Skeletal muscle cell (primary cell): ENCODE measurements around the gene SCCPDH.

Source experiments
- DNase-seq: peaks from one replicate; pipeline ENCODE4 v3.0.0-alpha.2; 2010; ENCODE audit warnings: low read depth
- H3K4me3 ChIP-seq: 2 replicates; pipeline ENCODE4 v1.5.1; 2011; ENCODE audit warnings: low read depth, mild to moderate bottlenecking, control low read depth, low read length, moderate library complexity

The SCCPDH gene

GRCh38 chr1:246779561-246780175 is 55.5 kb downstream of the SCCPDH start:
- no peak overlapping the region for H3K4me3 ChIP-seq
- DNase-seq, result no peak

GRCh38 chr1:246780264-246780663 is 56.1 kb downstream of the SCCPDH start:
- H3K4me3 ChIP-seq, result no peak overlapping the region
- no peak for DNase-seq

GRCh38 chr1:246781212-246781611 is 57.0 kb downstream of the SCCPDH start:
- no peak for DNase-seq
- H3K4me3 ChIP-seq, result no peak overlapping the region

- H3K4me3 ChIP-seq, result no peak overlapping the region
- peak; percentile 91 for DNase-seq
These were observed 58.1 kb downstream of the SCCPDH start for GRCh38 chr1:246782120-246782900.

DNA sequence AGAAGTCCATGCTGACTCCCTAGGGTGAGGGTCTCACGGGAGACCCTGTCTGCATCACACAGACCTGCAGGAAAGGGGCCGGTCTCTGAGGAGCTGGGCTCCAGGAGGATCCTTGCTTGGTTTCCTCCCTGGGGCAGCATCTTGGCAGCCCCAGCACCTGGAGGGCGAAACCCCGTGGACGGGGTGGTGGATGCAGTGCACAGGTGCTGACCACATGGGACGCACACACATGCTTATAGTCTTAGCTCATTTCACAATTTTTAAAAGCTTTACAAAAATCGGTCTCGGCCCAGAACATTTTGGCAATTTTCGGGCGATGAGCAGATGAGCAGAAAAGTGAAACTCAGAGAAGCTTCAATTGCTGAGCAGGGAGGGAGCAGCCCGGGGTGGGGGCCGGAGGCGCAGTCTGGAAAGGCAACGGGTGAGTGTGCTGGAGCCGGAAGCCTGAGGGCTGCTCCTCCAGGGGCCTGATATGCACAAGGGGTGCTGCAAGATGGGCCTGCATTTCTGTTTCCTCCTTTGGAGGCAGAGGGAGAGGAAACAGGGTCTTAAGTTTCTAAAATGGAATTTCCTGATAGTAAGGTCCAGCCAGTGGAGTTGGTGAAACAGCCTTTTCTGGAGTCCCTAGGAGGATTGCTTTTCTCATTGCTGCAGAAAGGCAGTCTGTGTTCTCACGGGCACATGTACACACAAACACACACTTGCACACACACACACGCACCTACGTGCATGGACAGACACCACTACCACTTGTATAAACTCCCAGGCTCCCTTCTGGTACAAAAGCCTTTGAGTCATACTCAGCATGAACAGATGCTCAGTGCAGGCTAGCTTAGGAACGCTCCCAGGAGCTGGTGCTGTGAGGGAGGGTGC is 60.6 kb downstream of the SCCPDH start:
- DNase-seq, result peak; percentile 54
- H3K4me3 ChIP-seq, result peak overlapping the region; percentile 21

DNA sequence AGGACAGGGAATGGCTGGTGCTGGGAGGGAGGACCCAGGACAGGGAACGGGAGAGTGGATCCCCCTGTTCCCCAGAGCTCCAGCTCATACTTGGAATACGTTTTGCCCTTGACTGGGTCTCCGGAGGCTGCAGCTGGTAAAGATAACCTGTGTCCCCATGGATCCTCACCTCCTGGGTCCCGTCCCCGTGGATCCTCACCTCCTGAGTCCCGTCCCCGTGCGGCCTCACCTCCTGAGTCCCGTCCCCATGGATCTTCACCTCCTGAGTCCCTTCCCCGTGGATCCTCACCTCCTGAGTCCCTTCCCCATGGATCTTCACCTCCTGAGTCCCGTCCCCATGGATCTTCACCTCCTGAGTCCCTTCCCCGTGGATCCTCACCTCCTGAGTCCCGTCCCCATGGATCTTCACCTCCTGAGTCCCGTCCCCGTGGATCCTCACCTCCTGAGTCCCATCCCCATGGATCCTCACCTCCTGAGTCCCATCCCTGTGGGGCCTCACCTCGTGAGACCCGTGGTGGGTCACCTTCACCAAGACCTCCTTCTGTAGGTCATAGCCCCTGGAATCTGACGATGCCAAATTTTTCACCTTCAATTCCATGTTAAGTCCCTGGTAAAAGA is 61.4 kb downstream of the SCCPDH start:
- DNase-seq, result no peak
- H3K4me3 ChIP-seq, result no peak overlapping the region

DNA sequence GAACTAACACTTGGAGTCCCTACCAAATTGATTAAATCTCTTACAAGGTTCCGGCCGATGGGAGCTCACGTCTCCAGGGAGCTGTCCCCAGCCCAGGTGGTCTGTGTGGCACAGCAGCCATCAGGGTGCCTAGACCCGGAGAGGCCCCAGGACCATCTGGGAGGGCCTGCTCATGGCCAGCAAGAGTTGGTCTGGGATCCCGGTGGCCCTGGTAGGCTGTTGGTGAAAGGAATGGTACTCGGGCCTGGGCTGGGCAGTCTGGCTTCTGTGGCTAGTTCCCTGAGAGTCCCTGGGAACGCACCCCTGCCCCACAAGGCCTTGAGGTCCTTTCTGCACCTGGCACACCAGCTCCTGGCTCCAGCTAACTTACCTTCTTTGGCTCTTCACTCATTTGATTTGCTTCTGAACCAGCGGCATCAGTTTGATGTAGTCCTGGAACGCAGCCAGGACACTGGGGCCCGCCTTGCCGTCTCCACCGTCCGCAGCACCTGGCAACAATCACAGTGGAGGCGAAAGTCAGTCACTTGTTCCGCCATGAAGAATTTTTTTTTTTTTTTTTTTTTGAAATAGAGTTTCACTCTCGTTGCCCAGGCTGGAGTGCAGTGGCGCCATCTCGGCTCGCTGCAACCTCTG is 62.5 kb downstream of the SCCPDH start:
- no peak for DNase-seq
- no peak overlapping the region for H3K4me3 ChIP-seq

- DNase-seq, result no peak
- H3K4me3 ChIP-seq, result no peak overlapping the region
These were observed 63.7 kb downstream of the SCCPDH start for GRCh38 chr1:246787781-246788513.

GRCh38 chr1:246788895-246789338 is 64.7 kb downstream of the SCCPDH start:
- peak overlapping the region; percentile 30 for H3K4me3 ChIP-seq
- DNase-seq, result no peak

DNA sequence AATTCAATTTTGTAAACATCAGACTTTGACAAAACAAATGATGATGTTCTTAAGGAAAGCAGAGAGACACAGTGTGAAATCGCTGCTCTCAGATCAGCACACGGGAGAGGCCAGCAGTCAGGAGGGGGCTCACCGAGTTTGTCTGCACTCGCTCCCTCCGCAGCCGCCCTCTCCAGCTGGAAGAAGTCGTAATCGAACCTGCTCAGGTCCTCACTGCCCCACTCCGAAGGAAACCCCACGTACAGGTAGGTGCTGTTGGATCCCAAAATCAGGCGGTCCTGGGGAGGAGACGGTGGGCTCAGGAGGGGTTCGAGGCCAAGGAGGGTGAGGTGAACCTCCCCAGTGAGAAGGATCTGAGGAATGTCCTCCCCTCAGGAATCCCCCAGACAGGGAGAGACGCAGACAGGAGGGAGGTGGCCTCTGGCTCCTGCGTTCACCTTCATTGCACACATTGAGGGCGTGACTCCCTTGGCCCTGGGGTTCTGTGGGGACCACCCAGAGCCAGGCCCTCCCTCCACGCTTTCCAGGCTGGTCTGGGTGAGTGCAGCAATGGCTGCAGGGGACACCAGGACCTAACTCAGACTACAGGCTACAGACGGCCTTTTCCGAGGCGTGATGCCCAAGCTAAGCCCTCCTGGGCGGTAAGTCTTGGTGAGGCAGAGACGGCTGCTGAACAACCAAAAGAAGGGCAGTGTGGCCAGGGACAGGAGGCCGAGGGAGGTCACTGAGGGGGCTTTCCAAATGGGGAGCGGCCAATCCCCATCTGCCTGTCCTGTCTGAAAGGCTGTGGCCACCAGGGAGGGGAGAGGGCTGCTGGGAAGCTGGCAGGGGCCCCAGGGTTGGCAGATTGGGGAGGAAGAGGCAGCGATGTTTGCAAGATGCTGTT is 65.5 kb downstream of the SCCPDH start:
- no peak for DNase-seq
- no peak overlapping the region for H3K4me3 ChIP-seq

- no peak overlapping the region for H3K4me3 ChIP-seq
- DNase-seq, result no peak
These were observed 66.2 kb downstream of the SCCPDH start for GRCh38 chr1:246790364-246790763.

- DNase-seq, result no peak
These were observed 66.6 kb downstream of the SCCPDH start for GRCh38 chr1:246790833-246791232.

GRCh38 chr1:246791303-246791918 is 67.2 kb downstream of the SCCPDH start:
- no peak for DNase-seq
- no peak overlapping the region for H3K4me3 ChIP-seq

More at GRCh38 chr1:246790833-246791232, 66.6 kb downstream of the SCCPDH start:
- H3K4me3 ChIP-seq, result no peak overlapping the region

- no peak for DNase-seq
These were observed 68.4 kb downstream of the SCCPDH start for GRCh38 chr1:246792603-246793002.

GRCh38 chr1:246793356-246793896 is 69.2 kb downstream of the SCCPDH start:
- H3K4me3 ChIP-seq, result no peak overlapping the region
- no peak for DNase-seq

More at GRCh38 chr1:246792603-246793002, 68.4 kb downstream of the SCCPDH start:
- H3K4me3 ChIP-seq, result no peak overlapping the region

DNA sequence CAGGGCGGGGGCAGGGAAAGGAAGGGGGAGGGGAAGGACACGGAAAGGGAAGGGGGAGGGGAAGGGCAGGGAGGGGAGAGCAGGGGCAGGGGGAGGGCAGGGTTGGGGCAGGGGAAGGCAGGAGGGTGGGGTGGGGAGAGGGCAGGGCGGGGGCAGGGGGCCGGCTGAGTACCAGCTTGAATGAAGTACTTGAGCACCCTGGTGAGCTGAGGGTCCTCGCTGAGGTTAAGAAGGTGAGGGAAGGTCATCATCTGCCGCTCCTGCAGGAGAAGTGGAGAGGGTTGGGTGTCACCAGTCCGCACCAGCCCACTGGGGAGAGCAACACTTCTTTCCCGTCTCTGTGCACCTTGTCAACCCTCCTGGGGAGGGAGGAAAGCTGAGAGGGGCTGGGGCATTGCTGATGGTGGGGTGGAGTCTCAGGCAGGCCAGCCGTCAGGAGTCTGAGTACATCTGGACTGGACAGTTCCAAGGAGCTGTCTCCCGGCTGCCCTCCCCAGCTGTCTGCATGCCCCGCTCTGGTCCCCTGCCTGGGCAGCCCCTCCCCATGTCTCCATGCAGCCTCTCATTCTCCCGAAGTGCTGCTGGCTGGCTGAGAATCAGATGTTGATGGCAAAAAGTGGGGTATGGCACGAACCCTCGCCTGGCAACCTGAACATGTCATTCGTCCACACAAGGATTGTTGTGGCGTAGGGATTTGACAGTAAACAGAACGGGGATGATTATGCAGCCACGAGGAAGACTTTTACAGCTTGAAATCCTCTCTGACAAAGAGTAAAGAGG is 70.0 kb downstream of the SCCPDH start:
- no peak overlapping the region for H3K4me3 ChIP-seq
- no peak for DNase-seq
